Measurements from ENCODE around the gene WSB1. TPM values are rescaled to one million over a fixed set of nuclear protein-coding genes. Genes with fewer than 3 reads are reported as not detected.

Gene WSB1
- total and polyA plus RNA-seq, 2 of the 8 experiments (the other 6 are each of a cell fraction or from before 2014, with no cell fraction given) = 113 to 140 TPM

DNA sequence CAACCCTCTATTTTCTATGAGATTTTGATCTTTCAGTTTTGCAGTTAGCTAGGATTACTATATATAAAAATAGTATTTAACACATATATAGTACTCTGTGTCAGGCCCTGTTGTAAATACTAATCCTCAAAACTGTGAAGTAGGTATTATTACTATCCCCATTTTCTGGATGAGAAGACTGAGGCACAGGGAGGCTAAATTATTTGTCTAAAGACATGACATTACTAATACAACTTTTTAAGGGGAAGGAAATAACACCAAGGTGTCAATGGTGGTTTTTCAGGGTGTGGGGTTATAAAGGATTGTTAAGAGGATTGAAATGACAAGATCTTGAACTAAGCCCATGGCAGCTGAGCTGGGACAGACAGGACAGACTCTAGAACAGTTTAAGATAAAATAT lies 4.1 kb upstream of the WSB1 start:
- Histone ChIP-seq H3K4ac (replicated peaks; ENCODE audit: insufficient read length, low read depth, low read length) (no peak overlapping the region), H2BK5ac (ENCODE audit: low read depth, low read length) (no peak overlapping the region), H2BK20ac (ENCODE audit: low read length) (no peak overlapping the region), H3K56ac (replicated peaks; ENCODE audit: insufficient read length, low read depth, low read length) (no peak overlapping the region), H2BK120ac (replicated peaks; ENCODE audit: low read depth, low read length) (no peak overlapping the region), H3K4me1 (replicated peaks in 1 of 4; ENCODE audit: control insufficient read depth in 3 of 4, insufficient read depth in 4 of 4, low read length in 3 of 4) (peaks cover 0 to 6% (median 4%) of the 10 kb centered on the region in 4 experiments; a peak in 5 of 7 replicates), H3K79me1 (ENCODE audit: low read depth, low read length) (no peaks in the 10 kb centered on the region), H3K9me3 (ENCODE audit: insufficient read depth in 2 of 2, low read depth in 1 of 2, low read length in 1 of 2) (no peaks in the 10 kb centered on the region), H2AK5ac (ENCODE audit: low read depth, low read length) (no peak overlapping the region), H3K27me3 (replicated peaks in 1 of 4; ENCODE audit: control insufficient read depth in 3 of 4, extremely low read depth in 1 of 4, insufficient read depth in 3 of 4, low read length in 3 of 4) (no peaks in the 10 kb centered on the region), H4K5ac (ENCODE audit: insufficient read length, low read depth, low read length) (no peak overlapping the region), H2BK12ac (ENCODE audit: low read depth, low read length) (no peak overlapping the region), H4K8ac (ENCODE audit: extremely low read depth, insufficient read depth, low read length) (no peak overlapping the region), H3K4me2 (ENCODE audit: insufficient read depth in 1 of 2, low read depth in 2 of 2, low read length in 2 of 2) (no peak overlapping the region), H4K91ac (replicated peaks; ENCODE audit: insufficient read length, low read length) (no peak overlapping the region), H4K20me1 (replicated peaks in 1 of 2; ENCODE audit: control insufficient read depth in 1 of 2, insufficient read depth in 2 of 2, low read length in 2 of 2) (no peaks in the 10 kb centered on the region), H3K4me3 (ENCODE audit: extremely low read depth in 1 of 4, insufficient read depth in 2 of 4, low read depth in 3 of 4, low read length in 4 of 4) (no peak overlapping the region), H3K79me2 (ENCODE audit: control insufficient read depth in 1 of 2, insufficient read depth in 2 of 2, low read length in 2 of 2) (peaks cover 0 to 7% of the 10 kb centered on the region in 2 experiments; a peak in 2 of 4 replicates), H2BK15ac (ENCODE audit: low read length) (no peak overlapping the region), H3K27ac (ENCODE audit: low read depth, low read length) (no peak overlapping the region), H2AFZ (ENCODE audit: low read length) (no peak overlapping the region), H3K23ac (ENCODE audit: insufficient read length) (no peak overlapping the region), H3K9ac (replicated peaks in 1 of 4; ENCODE audit: extremely low read depth in 1 of 4, low read depth in 3 of 4, low read length in 3 of 4) (no peak overlapping the region), H3K18ac (ENCODE audit: extremely low read depth, low read length) (no peak overlapping the region), H3K36me3 (ENCODE audit: control insufficient read depth in 2 of 4, insufficient read depth in 4 of 4, low read length in 3 of 4) (no peaks in the 10 kb centered on the region), H3K23me2 (ENCODE audit: low read depth, low read length) (no peaks in the 10 kb centered on the region; the same call in 1 of the 2 replicates), H3K14ac (ENCODE audit: insufficient read length) (no peak overlapping the region)
- POLR2A ChIA-PET (ENCODE audit: partially characterized antibody) = interaction anchor here (0.6 kb wide), 1 partner anchor 25 kb away, joined by 3 read pairs; no protein-coding TSS in a partner anchor
- FAIRE-seq = no peak
- TF ChIP-seq PHF8 (conservative IDR thresholded peaks at IDR 0.05; ENCODE audit: low read depth, low read length) (no peak), RNF2 (IDR thresholded peaks at IDR 0.05; ENCODE audit: borderline replicate concordance, low read depth, low read length, missing control alignments, poor library complexity, severe bottlenecking) (no peak)
- DNase-seq (ENCODE audit: low read depth in 1 of 2, low spot score in 2 of 2) = no peak
- CTCF ChIA-PET (ENCODE audit: partially characterized antibody) = interaction anchor here (1.0 to 1.1 kb wide), 2 partner anchors 13 to 52 kb away, joined by 4 read pairs; no protein-coding TSS in a partner anchor

Data from H1 (cell line).